Measurements from ENCODE around the gene GSC2. TPM values are rescaled to one million over a fixed set of nuclear protein-coding genes. Genes with fewer than 3 reads are reported as not detected.

GSC2 gene
- total RNA-seq, 2 donors from 2014 or later = not detected

- DNase-seq (ENCODE audit: low spot score) = no peak
- intact Hi-C loops (cut with DNase I) = no loop called here
Measured at GRCh38 chr22:19139001-19139356, 11.1 kb downstream of the GSC2 start.

- intact Hi-C loops (cut with DNase I) = no loop called here
Measured at GRCh38 chr22:19138217-19139000, 11.7 kb downstream of the GSC2 start.

GRCh38 chr22:19137384-19138216 lies 12.5 kb downstream of the GSC2 start:
- intact Hi-C loops (cut with DNase I) = no loop called here
- DNase-seq (ENCODE audit: low spot score) = no peak

More at GRCh38 chr22:19138217-19139000, 11.7 kb downstream of the GSC2 start:
- no peak for DNase-seq (ENCODE audit: low spot score)

- intact Hi-C loops (cut with DNase I) = no loop called here
- DNase-seq (ENCODE audit: low spot score) = no peak
Measured at GRCh38 chr22:19136915-19137314, 13.2 kb downstream of the GSC2 start.

- no peak for DNase-seq (ENCODE audit: low spot score)
- intact Hi-C loops (cut with DNase I) = no loop called here
Measured at GRCh38 chr22:19134874-19135273, 15.2 kb downstream of the GSC2 start.

GRCh38 chr22:19134176-19134831 lies 15.8 kb downstream of the GSC2 start:
- DNase-seq (ENCODE audit: low spot score) = no peak
- intact Hi-C loops (cut with DNase I) = no loop called here

- intact Hi-C loops (cut with DNase I) = no loop called here
Measured at GRCh38 chr22:19133561-19133960, 16.5 kb downstream of the GSC2 start.

GRCh38 chr22:19132693-19133400 lies 17.2 kb downstream of the GSC2 start:
- intact Hi-C loops (cut with DNase I) = no loop called here
- DNase-seq (ENCODE audit: low spot score) = no peak

More at GRCh38 chr22:19133561-19133960, 16.5 kb downstream of the GSC2 start:
- DNase-seq (ENCODE audit: low spot score) = no peak

- intact Hi-C loops (cut with DNase I) = no loop called here
- DNase-seq (ENCODE audit: low spot score) = no peak
Measured at GRCh38 chr22:19132153-19132552, 17.9 kb downstream of the GSC2 start.

- intact Hi-C loops (cut with DNase I) = no loop called here
- no peak for DNase-seq (ENCODE audit: low spot score)
Measured at GRCh38 chr22:19131685-19132015, 18.4 kb downstream of the GSC2 start.

GRCh38 chr22:19130959-19131684 lies 19.0 kb downstream of the GSC2 start, which contains the start of gene TSSK2:
TSSK2 (plus strand) TSS chr22:19131308; CDS start chr22:19131400, 92 bp downstream.
- DNase-seq (ENCODE audit: low spot score) = no peak
- intact Hi-C loops (cut with DNase I) = no loop called here

- DNase-seq (ENCODE audit: low spot score) = no peak
- intact Hi-C loops (cut with DNase I) = no loop called here
Measured at GRCh38 chr22:19129871-19130270, 20.2 kb downstream of the GSC2 start.

- no peak for DNase-seq (ENCODE audit: low spot score)
- intact Hi-C loops (cut with DNase I) = no loop called here
Measured at GRCh38 chr22:19128946-19129727, 21.0 kb downstream of the GSC2 start.

- no peak for DNase-seq (ENCODE audit: low spot score)
- intact Hi-C loops (cut with DNase I) = no loop called here
Measured at GRCh38 chr22:19128009-19128401, 22.1 kb downstream of the GSC2 start.

GRCh38 chr22:19127329-19128008 lies 22.6 kb downstream of the GSC2 start:
- intact Hi-C loops (cut with DNase I) = no loop called here
- no peak for DNase-seq (ENCODE audit: low spot score)

- DNase-seq (ENCODE audit: low spot score) = no peak
- intact Hi-C loops (cut with DNase I) = no loop called here
Measured at GRCh38 chr22:19126309-19127273, 23.5 kb downstream of the GSC2 start.
